Common myeloid progenitor, CD34-positive (primary cell): ENCODE results near the gene SGTB.

Experiments
- CTCF ChIA-PET: fragments of 350-600 bp; sonication (Branson Sonifier 250); formaldehyde crosslinking; loops from one replicate; lab custom pipeline; 2021; ENCODE audit warnings: antibody characterized with exemption; lab: Charles Lee
- POLR2A ChIA-PET: fragments of 350-600 bp; sonication (Branson Sonifier 250); formaldehyde crosslinking; loops from one replicate; lab custom pipeline; 2021; ENCODE audit warnings: antibody characterized with exemption; lab: Charles Lee
- DNase-seq, 3 donors: peaks; one replicate each; pipeline versions ENCODE4 v3.0.0 to v3.0.0-alpha.2; 2013
- H3K27ac ChIP-seq, 2 experiments: 1 replicate in 1 of 2; 2 replicates in 1 of 2; pipeline ENCODE4 v1.7.0; 2013; ENCODE audit warnings: inconsistent platforms in 2 of 2, low read length in 2 of 2, mild to moderate bottlenecking in 2 of 2, low read depth in 1 of 2, moderate library complexity in 1 of 2; ENCODE audit not compliant: severe bottlenecking in 2 of 2, insufficient read depth in 1 of 2, poor library complexity in 1 of 2
- H3K27me3 ChIP-seq, 5 experiments: replicated peaks in 2 of 5; 1 replicate in 3 of 5; 2 replicates in 2 of 5; pipeline versions ENCODE4 v1.6.1 to v1.7.0; 2013; ENCODE audit warnings: low read length in 4 of 5, mild to moderate bottlenecking in 2 of 5, moderate library complexity in 2 of 5, inconsistent platforms in 1 of 5; ENCODE audit not compliant: insufficient read depth in 5 of 5, control insufficient read depth in 4 of 5
- H3K36me3 ChIP-seq, 4 experiments: 1 replicate in 2 of 4; 2 replicates in 2 of 4; pipeline versions ENCODE4 v1.6.1 to v1.7.0; 2013; ENCODE audit warnings: low read length in 3 of 4, control low read depth in 1 of 4, mild to moderate bottlenecking in 1 of 4; ENCODE audit not compliant: control insufficient read depth in 4 of 4, insufficient read depth in 4 of 4
- H3K4me1 ChIP-seq, 4 experiments: 1 replicate in 3 of 4; 2 replicates in 1 of 4; pipeline versions ENCODE4 v1.6.1 to v1.7.1; 2013; ENCODE audit warnings: low read length in 3 of 4, mild to moderate bottlenecking in 3 of 4, control low read depth in 1 of 4, inconsistent platforms in 1 of 4, moderate library complexity in 1 of 4; ENCODE audit not compliant: control insufficient read depth in 4 of 4, insufficient read depth in 4 of 4; ENCODE audit errors: control extremely low read depth in 1 of 4
- H3K4me3 ChIP-seq, 7 experiments: 1 replicate in 4 of 7; 2 replicates in 3 of 7; pipeline versions ENCODE4 v1.5.1 to v1.7.0; 2013; ENCODE audit warnings: mild to moderate bottlenecking in 7 of 7, low read length in 6 of 7, moderate library complexity in 6 of 7, inconsistent platforms in 2 of 7, low read depth in 2 of 7, control low read depth in 1 of 7; ENCODE audit not compliant: insufficient read depth in 4 of 7, control insufficient read depth in 1 of 7; ENCODE audit errors: extremely low read depth in 1 of 7
- H3K9me3 ChIP-seq, 5 experiments: 1 replicate in 4 of 5; 2 replicates in 1 of 5; pipeline versions ENCODE4 v1.6.1 to v1.7.1; 2013; ENCODE audit warnings: low read length in 4 of 5, mild to moderate bottlenecking in 2 of 5, inconsistent platforms in 1 of 5, low read depth in 1 of 5, moderate library complexity in 1 of 5; ENCODE audit not compliant: control insufficient read depth in 4 of 5, insufficient read depth in 2 of 5; ENCODE audit errors: control extremely low read depth in 1 of 5
- WGBS: methylation state at CpG from one replicate; pipeline ENCODE4 v1.1.5; 2013; ENCODE audit not compliant: insufficient coverage; 5-methylcytosine and 5-hydroxymethylcytosine counted together

SGTB gene

DNA sequence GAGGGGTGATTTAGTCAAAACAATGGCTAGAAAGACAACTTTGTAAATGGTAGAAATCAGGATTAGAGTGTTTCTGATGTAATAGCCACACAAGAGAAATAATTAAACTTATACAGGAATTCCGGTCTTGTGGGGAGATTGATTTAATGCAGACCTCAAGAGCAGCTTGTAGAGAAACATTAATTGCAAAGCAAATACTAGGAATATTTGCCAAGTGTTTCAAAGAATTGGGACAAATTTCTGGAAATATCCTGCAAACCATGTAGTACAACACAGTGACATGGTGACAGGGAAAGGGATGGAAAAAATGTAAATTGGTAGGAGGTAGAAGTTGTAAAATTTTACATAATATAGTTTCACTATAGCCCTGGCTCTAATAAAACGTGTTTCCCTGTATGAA is 29.0 kb upstream of the SGTB start:
- WGBS, result no CpG with 5 or more reads among the region's 2 CpGs
- ChIA-PET CTCF (interaction anchor here (2.3 kb wide), 1 partner anchor 10 kb away, joined by 7 read pairs; no protein-coding TSS in a partner anchor), POLR2A (no interaction called here)
- H3K27ac ChIP-seq, result no peak overlapping the region
- H3K36me3 ChIP-seq, result peaks cover 0 to 3% (median 0%) of the 10 kb centered on the region in 4 experiments
- no peak for DNase-seq
- H3K4me3 ChIP-seq, result no peak overlapping the region
- H3K9me3 ChIP-seq, result peaks cover 0 to 2% (median 0%) of the 10 kb centered on the region in 5 experiments
- no peaks in the 10 kb centered on the region for H3K4me1 ChIP-seq
- H3K27me3 ChIP-seq, result no peaks in the 10 kb centered on the region

- 100% methylated on average over 2 of the region's 5 CpGs for WGBS
- Histone ChIP-seq H3K9me3 (peaks cover 0 to 2% (median 0%) of the 10 kb centered on the region in 5 experiments), H3K4me1 (no peaks in the 10 kb centered on the region), H3K27me3 (no peaks in the 10 kb centered on the region), H3K4me3 (no peak overlapping the region), H3K27ac (no peak overlapping the region), H3K36me3 (peaks cover 0 to 3% (median 0%) of the 10 kb centered on the region in 4 experiments)
- ChIA-PET POLR2A (no interaction called here), CTCF (interaction anchor here (0.8 kb wide), 1 partner anchor 12 kb away, joined by 3 read pairs; no protein-coding TSS in a partner anchor)
- DNase-seq, result no peak
Observed at GRCh38 chr5:65749956-65750355, 28.0 kb upstream of the SGTB start.

DNA sequence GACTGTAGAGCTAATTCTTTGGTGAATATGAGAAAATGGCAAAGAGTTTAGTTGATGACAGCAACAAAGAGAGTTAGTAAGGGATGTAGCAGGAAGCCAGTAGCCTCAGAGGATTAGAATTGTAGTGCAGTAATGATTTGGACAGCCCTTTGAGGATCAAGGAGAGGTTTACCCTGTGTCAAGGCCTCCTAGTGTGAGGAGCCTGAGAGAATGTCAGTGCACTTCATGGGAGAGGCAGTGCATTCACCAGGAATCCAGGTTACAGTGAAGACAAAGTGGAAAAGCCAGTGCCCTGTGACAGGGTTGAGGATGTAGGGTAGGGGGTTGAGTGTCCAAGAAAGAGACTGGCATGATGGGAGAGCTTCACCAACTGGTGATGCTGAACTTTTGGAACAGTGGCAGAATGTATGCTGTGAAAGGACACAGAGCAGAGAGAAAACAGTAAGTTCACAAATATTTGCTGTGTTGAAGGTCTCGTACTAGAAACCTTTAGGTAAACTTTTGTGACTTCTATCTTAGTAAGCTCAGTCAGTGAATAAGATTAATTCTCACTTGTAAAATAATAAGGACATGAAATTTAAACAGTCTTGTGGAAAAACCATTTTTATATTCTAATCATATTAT is 27.4 kb upstream of the SGTB start:
- Histone ChIP-seq H3K4me3 (no peak overlapping the region), H3K36me3 (peaks cover 0 to 3% (median 0%) of the 10 kb centered on the region in 4 experiments), H3K4me1 (no peaks in the 10 kb centered on the region), H3K9me3 (peaks cover 0 to 2% (median 0%) of the 10 kb centered on the region in 5 experiments), H3K27ac (no peak overlapping the region), H3K27me3 (no peaks in the 10 kb centered on the region)
- no CpG with 5 or more reads among the region's 1 CpG for WGBS
- no peak for DNase-seq
- CTCF ChIA-PET, result interaction anchor here (0.8 kb wide), 1 partner anchor 11 kb away, joined by 3 read pairs; no protein-coding TSS in a partner anchor
- POLR2A ChIA-PET, result no interaction called here

GRCh38 chr5:65742565-65743231 is 20.8 kb upstream of the SGTB start:
- Histone ChIP-seq H3K9me3 (no peaks in the 10 kb centered on the region), H3K27ac (no peak overlapping the region), H3K4me1 (no peaks in the 10 kb centered on the region), H3K4me3 (no peak overlapping the region), H3K36me3 (peaks cover 0 to 2% (median 0%) of the 10 kb centered on the region in 4 experiments), H3K27me3 (no peaks in the 10 kb centered on the region)
- WGBS, result no CpG with 5 or more reads among the region's 4 CpGs
- ChIA-PET CTCF (interaction anchor here (0.6 to 2.9 kb wide), 5 partner anchors 15 to 375 kb away, joined by 3 to 8 read pairs (median 3); no protein-coding TSS in a partner anchor), POLR2A (interaction anchor here (0.6 kb wide), 1 partner anchor 67 kb away, joined by 3 read pairs; no protein-coding TSS in a partner anchor)
- peak; percentile 49 to 68 (median 67) for DNase-seq

GRCh38 chr5:65739162-65739561 is 17.3 kb upstream of the SGTB start:
- no peaks in the 10 kb centered on the region for H3K9me3 ChIP-seq
- no peak for DNase-seq
- no peak overlapping the region for H3K27ac ChIP-seq
- peaks cover 0 to 2% (median 0%) of the 10 kb centered on the region in 4 experiments for H3K36me3 ChIP-seq
- H3K4me3 ChIP-seq, result no peak overlapping the region
- CTCF ChIA-PET, result no interaction called here
- peaks cover 0 to 13% (median 2%) of the 10 kb centered on the region in 4 experiments for H3K4me1 ChIP-seq
- H3K27me3 ChIP-seq, result no peaks in the 10 kb centered on the region
- POLR2A ChIA-PET, result no interaction called here

GRCh38 chr5:65738305-65738704 is 16.4 kb upstream of the SGTB start:
- no peak for DNase-seq
- Histone ChIP-seq H3K27ac (no peak overlapping the region), H3K4me1 (peaks cover 0 to 14% (median 2%) of the 10 kb centered on the region in 4 experiments), H3K4me3 (no peak overlapping the region), H3K27me3 (no peaks in the 10 kb centered on the region), H3K36me3 (peaks cover 0 to 2% (median 0%) of the 10 kb centered on the region in 4 experiments), H3K9me3 (no peaks in the 10 kb centered on the region)
- 100% methylated on average over 1 of the region's 4 CpGs for WGBS
- ChIA-PET CTCF (interaction anchor here (0.8 to 1.0 kb wide), 3 partner anchors 11 to 52 kb away, joined by 3 read pairs; no protein-coding TSS in a partner anchor), POLR2A (interaction anchor here (0.6 kb wide), 1 partner anchor 408 kb away, joined by 3 read pairs; no protein-coding TSS in a partner anchor)
